Hematopoietic multipotent progenitor cell treated with erythropoietin and hydrocortisone succinate and interleukin-3 and kit ligand, for 4 days (in vitro differentiated cells): ENCODE results near the gene AMMECR1.
"Not testable (repeated sequence)": the region's sequence is repeated elsewhere in the genome, so short reads cannot be mapped to it uniquely, and the experiment has no call there.

ENCODE experiments used
- DNase-seq: peaks from one replicate; pipeline ENCODE4 v3.0.0-alpha.2; 2015

Gene AMMECR1

DNA sequence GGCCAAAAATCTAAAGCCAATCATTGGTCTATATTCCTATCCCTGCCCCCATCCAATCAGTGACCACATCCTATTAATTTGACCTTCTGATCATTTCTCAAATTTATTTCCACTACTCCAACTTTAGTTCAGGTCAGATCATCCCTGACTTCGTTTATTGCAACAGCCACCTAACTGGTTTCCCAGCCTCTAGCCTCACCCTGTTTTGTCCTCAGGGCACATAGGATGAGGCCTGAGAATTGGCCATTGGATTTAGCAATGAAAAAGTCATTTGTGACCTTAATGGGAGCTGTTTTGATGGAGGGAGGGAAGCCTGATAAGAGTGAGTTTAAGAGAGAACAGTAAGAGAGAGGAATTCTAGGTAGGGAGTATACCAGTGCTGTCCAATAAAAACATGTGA, 155.0 kb downstream of the AMMECR1 start:
- DNase-seq, result no peak

DNA sequence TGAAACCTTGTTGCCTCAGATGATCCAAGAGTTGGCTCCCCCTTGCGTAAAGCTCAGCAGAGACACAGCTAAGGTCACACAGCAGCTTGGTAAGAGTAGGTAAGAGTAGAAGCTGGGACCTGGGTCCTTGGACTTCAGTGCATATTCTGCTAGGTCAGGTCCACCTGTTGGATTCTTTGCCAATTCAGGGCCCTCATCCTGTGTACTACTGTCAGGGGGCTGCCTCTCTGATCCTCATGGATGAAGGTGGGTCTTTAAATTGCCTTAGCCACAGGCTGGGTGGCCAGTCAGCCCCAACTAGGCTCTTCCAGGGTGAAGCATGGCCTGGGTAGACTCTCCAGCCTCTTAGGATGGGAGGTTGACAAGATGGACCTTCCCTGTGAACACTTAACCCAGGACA, 155.8 kb downstream of the AMMECR1 start:
- DNase-seq, result no peak

- DNase-seq, result no peak
These were observed 156.6 kb downstream of the AMMECR1 start for GRCh38 chrX:110161361-110161686.

- no peak for DNase-seq
These were observed 158.0 kb downstream of the AMMECR1 start for GRCh38 chrX:110159865-110160264.

GRCh38 chrX:110159235-110159634, 158.7 kb downstream of the AMMECR1 start:
- DNase-seq, result no peak

GRCh38 chrX:110157444-110157843, 160.4 kb downstream of the AMMECR1 start:
- DNase-seq, result no peak

DNA sequence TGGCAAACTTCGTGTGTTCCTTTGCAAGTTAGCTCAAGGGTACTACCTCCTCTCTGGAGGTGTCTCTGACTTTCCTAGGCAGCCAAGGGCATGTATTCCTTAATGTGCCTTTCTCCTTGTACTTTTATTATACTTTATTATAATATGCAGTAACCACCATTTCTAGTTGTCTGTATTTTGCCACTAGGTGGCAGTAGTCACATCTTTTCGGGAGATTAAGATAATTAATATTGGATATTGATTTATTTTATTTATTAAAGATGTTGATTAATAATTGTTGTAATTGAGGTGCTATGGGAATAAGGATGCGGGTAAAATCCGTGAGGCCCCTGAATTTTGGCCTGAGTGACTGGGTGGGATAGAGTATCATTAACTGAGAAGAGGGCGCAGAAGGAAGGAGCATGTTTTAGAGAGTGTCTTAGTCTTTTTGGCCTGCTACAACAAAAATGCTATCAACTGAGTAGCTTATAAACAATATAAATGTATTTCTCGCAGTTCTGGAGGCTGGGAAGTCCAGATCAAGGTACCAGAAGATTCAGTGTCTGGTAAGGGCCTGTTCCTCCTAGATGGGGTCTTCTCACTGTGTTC, 161.6 kb downstream of the AMMECR1 start:
- DNase-seq, result no peak

DNA sequence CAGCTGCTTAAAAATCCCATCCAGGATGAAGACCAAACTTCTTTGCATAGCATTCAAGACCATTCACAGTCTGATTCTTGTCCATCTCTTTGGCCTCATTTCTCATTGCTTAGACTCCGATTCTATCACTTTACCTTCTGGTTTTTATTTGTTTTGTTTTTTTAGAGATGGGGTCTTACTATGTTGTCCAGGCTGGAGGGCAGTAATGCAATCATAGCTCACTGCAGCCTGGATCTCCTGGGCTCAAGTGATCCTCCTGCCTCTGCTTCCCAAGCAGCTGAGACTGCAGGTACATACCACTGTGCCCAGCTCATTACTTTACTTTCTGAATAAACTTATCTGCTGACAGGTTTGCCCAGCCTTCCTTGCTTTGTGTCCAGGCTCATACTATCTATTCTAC, 162.1 kb downstream of the AMMECR1 start:
- DNase-seq, result no peak

GRCh38 chrX:110154328-110154727, 163.6 kb downstream of the AMMECR1 start:
- not testable (repeated sequence) for DNase-seq

DNA sequence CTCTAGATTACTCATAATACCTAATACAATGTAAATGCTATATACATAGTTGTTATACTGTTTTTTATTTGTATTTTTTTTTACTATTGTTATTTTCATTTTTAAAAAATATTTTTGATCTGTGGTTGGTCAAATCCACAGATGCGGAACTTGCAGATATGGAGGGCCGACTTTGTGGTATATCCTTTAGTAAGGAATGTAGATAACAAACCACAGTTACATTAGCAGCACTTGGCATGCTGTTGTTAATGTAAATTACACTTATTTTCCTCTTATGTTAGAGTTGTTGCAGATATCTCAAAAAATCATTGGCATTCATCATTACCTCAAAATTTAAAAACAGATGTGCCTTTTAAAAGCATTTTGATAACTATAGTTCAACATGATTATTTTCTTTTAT, 164.0 kb downstream of the AMMECR1 start:
- peak; percentile 71 for DNase-seq

- no peak for DNase-seq
These were observed 164.6 kb downstream of the AMMECR1 start for GRCh38 chrX:110153244-110153643.

DNA sequence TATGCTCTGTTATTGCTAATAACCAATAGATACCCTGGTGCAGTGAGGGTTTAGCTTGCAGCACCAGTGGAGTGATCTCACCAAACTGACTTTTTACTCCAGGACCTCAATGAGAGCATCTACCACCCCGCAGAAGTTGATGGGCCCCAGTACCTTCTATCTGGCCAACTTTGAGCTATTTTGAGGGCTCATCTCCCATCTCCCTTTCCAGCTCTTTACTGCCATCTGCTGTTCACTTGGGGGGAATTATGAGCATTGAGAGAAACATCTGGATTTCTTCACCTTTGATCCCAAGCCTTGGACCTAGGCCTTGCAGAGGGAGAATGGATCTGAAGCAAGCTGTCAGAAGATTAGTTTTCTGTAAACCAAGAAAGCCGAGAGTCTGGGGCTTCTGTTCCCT, 171.4 kb downstream of the AMMECR1 start:
- peak; percentile 74 for DNase-seq

GRCh38 chrX:110145854-110146253, 172.0 kb downstream of the AMMECR1 start:
- DNase-seq, result peak; percentile 54

GRCh38 chrX:110145311-110145710, 172.6 kb downstream of the AMMECR1 start:
- no peak for DNase-seq
